ENCODE results near the gene CDK2.

DNA sequence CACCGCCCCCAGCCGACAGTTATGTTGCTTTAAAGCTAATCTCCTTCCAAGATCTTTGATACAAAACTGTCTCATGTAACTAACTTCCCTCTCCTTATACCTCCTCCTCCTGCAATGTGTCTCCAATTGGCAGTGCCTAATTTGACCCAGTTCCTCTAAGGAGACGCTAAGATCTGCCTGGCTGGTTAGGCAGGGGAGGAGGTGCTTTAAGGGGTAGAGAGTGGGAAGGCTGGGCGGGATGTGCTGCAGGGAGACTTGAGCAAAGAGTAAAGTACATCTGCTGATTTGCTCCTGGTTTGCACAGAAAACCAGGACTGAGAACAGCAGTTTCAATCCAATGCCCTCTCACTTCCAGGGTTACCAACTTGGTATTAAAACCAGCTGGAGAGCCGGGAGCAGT lies 46.9 kb downstream of the CDK2 start:
- TF ChIP-seq TAF1 (IDR thresholded peaks at IDR 0.05; ENCODE audit: borderline replicate concordance, insufficient read depth, low read length) (no peak), POLR2AphosphoS5 (IDR thresholded peaks at IDR 0.05; ENCODE audit: low read depth, low read length) (no peak), SIN3A (IDR thresholded peaks at IDR 0.05; ENCODE audit: borderline replicate concordance, insufficient read depth, low read length) (no peak), FOXP2 (optimal IDR thresholded peaks at IDR 0.05; ENCODE audit: borderline replicate concordance, extremely low read depth, extremely low read length, insufficient read depth) (no peak)
- TF ChIP-seq, protein P1, sequence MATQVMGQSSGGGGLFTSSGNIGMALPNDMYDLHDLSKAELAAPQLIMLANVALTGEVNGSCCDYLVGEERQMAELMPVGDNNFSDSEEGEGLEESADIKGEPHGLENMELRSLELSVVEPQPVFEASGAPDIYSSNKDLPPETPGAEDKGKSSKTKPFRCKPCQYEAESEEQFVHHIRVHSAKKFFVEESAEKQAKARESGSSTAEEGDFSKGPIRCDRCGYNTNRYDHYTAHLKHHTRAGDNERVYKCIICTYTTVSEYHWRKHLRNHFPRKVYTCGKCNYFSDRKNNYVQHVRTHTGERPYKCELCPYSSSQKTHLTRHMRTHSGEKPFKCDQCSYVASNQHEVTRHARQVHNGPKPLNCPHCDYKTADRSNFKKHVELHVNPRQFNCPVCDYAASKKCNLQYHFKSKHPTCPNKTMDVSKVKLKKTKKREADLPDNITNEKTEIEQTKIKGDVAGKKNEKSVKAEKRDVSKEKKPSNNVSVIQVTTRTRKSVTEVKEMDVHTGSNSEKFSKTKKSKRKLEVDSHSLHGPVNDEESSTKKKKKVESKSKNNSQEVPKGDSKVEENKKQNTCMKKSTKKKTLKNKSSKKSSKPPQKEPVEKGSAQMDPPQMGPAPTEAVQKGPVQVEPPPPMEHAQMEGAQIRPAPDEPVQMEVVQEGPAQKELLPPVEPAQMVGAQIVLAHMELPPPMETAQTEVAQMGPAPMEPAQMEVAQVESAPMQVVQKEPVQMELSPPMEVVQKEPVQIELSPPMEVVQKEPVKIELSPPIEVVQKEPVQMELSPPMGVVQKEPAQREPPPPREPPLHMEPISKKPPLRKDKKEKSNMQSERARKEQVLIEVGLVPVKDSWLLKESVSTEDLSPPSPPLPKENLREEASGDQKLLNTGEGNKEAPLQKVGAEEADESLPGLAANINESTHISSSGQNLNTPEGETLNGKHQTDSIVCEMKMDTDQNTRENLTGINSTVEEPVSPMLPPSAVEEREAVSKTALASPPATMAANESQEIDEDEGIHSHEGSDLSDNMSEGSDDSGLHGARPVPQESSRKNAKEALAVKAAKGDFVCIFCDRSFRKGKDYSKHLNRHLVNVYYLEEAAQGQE (IDR thresholded peaks at IDR 0.05; ENCODE audit: insufficient read depth in 1 of 2, low read depth in 2 of 2, low read length in 2 of 2) = no peak

Data from PFSK-1 (cell line).